ENCODE measurements around the gene NEMF.
"Not testable (repeated sequence)": the region's sequence is repeated elsewhere in the genome, so short reads cannot be mapped to it uniquely, and the experiment has no call there.

The NEMF gene

DNA sequence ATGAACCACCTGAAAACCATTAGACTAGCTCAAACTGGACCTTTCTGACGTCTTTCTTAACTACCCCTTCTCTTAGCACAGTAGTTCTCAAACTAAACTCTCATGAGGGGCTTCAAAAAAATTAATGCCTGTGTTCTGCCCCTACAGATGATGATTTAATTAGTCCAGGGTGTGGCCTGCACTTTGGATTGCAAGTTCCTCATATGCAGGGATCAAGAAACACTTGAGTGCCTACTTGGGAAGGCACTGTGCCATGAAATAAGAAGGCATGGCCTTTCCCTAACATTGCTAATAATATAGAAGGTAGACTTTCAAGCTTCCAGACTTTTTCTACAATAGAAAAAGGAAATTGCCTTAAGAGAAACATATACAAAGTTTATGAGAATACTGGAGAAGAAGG, 107.4 kb downstream of the NEMF start:
- DNase-seq (ENCODE audit: low read depth): no peak
- TF ChIP-seq, protein P1, sequence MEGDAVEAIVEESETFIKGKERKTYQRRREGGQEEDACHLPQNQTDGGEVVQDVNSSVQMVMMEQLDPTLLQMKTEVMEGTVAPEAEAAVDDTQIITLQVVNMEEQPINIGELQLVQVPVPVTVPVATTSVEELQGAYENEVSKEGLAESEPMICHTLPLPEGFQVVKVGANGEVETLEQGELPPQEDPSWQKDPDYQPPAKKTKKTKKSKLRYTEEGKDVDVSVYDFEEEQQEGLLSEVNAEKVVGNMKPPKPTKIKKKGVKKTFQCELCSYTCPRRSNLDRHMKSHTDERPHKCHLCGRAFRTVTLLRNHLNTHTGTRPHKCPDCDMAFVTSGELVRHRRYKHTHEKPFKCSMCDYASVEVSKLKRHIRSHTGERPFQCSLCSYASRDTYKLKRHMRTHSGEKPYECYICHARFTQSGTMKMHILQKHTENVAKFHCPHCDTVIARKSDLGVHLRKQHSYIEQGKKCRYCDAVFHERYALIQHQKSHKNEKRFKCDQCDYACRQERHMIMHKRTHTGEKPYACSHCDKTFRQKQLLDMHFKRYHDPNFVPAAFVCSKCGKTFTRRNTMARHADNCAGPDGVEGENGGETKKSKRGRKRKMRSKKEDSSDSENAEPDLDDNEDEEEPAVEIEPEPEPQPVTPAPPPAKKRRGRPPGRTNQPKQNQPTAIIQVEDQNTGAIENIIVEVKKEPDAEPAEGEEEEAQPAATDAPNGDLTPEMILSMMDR (IDR thresholded peaks at IDR 0.05; ENCODE audit: control insufficient read depth, insufficient read depth, low read depth, low read length, missing control alignments): no peak
- no peak overlapping the region for H3K4me3 ChIP-seq (ENCODE audit: control insufficient read depth, low read depth, low read length)

DNA sequence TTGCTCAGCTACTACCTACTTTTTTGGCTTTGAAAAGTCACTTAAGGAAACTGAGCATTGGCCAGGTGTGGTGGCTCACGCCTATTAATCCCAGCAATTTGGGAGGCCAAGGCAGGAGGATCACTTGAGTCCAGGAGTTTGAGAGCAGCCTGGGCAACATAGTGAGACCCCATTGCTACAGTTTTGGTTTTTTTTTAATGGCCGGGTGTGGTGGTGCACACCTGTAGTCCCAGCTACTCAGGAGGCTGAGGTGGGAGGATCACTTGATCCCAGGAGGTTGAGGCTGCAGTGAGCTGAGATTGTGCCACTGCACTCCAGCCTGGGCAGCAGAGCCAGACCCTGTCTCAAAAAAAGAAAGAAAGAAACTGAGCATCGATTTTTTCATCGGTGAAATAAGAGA, 116.9 kb downstream of the NEMF start:
- not testable (repeated sequence) for DNase-seq (ENCODE audit: low read depth); H3K4me3 ChIP-seq (ENCODE audit: control insufficient read depth, low read depth, low read length)

DNA sequence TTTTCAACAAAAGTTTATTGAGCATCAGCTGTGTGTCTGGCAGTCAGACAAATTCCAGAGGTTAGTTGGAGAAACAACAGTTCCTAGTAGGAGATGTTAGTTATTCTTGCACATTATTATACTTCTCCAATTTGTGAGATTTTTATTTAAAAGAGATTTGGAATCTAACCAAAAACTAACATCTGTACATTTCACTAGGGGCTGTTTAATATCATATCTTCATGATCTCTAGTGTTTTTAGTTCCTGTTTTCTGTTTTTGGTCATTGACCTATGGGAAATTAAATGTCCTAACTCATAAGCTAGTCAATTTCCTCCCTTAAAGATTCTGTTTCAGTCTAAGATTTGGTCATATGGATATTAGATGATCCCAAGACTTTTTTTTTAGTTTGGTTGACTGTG, 118.8 kb downstream of the NEMF start:
- DNase-seq (ENCODE audit: low read depth): no peak
- no peak overlapping the region for H3K4me3 ChIP-seq (ENCODE audit: control insufficient read depth, low read depth, low read length)
- TF ChIP-seq, protein P1 (IDR thresholded peaks at IDR 0.05; ENCODE audit: control insufficient read depth, insufficient read depth, low read depth, low read length, missing control alignments): no peak

DNA sequence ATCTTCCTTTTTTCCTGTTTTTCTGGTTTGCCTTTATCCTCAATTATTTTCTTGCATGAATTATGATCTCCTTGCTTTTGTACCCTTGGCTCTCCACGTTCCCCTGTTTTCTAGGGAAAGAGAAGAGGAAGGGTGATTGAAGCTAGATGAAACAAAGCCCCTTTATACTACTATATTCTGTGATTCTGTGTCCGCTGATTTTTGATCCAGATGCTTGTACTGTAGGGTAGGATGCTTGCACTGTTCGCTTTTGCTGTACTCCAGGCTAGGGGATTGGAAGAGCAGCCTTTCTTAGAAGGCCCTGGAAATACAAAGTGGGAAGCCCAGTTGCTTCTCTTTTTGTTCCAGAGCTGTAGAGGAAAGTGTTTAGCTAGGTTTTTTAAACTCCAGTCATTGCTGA, 119.7 kb downstream of the NEMF start:
- no peak for DNase-seq (ENCODE audit: low read depth)
- TF ChIP-seq, protein P1 (IDR thresholded peaks at IDR 0.05; ENCODE audit: control insufficient read depth, insufficient read depth, low read depth, low read length, missing control alignments): no peak
- H3K4me3 ChIP-seq (ENCODE audit: control insufficient read depth, low read depth, low read length): no peak overlapping the region

Measured in AG09309 (cell line).